HepG2 (cell line): Measurements from ENCODE around the gene HSPB6. TPM values are rescaled to one million over a fixed set of nuclear protein-coding genes. Genes with fewer than 3 reads are reported as not detected.
A peak's percentile ranks its signal among the peaks of the same experiment; 100 is the strongest.

Source experiments
- CEBPB ChIP-seq: IDR thresholded peaks from 2 replicates; pipeline ENCODE4 v1.6.1; 2011; ENCODE audit warnings: low read depth, low read length, improper control_type of control experiment, borderline replicate concordance
- CTCF ChIP-seq: sonication (generic); formaldehyde crosslinking; IDR thresholded peaks from 2 replicates; pipeline ENCODE4 v1.5.0; 2020; ENCODE audit warnings: mild to moderate bottlenecking, missing genetic modification reagents, moderate library complexity
- HCFC1 ChIP-seq: fragments of 150-350 bp; IDR thresholded peaks from 2 replicates; pipeline ENCODE4 v1.6.1; 2014; ENCODE audit warnings: low read depth, low read length
- HIC2 ChIP-seq: sonication (generic); formaldehyde crosslinking; IDR thresholded peaks from 2 replicates; pipeline ENCODE4 v1.9.0; 2022; ENCODE audit warnings: low read depth, missing genetic modification reagents
- HINFP ChIP-seq: sonication (generic); formaldehyde crosslinking; IDR thresholded peaks from 2 replicates; pipeline ENCODE4 v1.4.0; 2020; ENCODE audit warnings: low read depth, mild to moderate bottlenecking, missing genetic modification reagents
- KMT2A ChIP-seq: sonication (generic); formaldehyde crosslinking; IDR thresholded peaks from 2 replicates; pipeline ENCODE4 v1.4.0; 2020; ENCODE audit warnings: missing genetic modification reagents
- NFYC ChIP-seq: IDR thresholded peaks from 2 replicates; pipeline ENCODE4 v1.6.1; 2016; ENCODE audit warnings: missing genetic modification reagents, missing compliant biosample characterization
- PITX1 ChIP-seq: sonication (generic); formaldehyde crosslinking; IDR thresholded peaks from 2 replicates; pipeline ENCODE4 v1.5.1; 2020; ENCODE audit warnings: mild to moderate bottlenecking, missing genetic modification reagents
- PLRG1 ChIP-seq: fragments of 450-650 bp; conservative IDR thresholded peaks from 2 replicates; pipeline ENCODE4 v1.6.1; 2016
- REL ChIP-seq: sonication (generic); formaldehyde crosslinking; conservative IDR thresholded peaks from 2 replicates; pipeline ENCODE4 v1.8.0; 2022; ENCODE audit warnings: mild to moderate bottlenecking, missing genetic modification reagents, moderate library complexity
- RFX1 ChIP-seq: fragments of 450-650 bp; IDR thresholded peaks from 2 replicates; pipeline ENCODE4 v1.6.1; 2017
- RXRA ChIP-seq: sonication (generic); formaldehyde crosslinking; IDR thresholded peaks from 2 replicates; pipeline ENCODE4 v1.5.1; 2020; ENCODE audit warnings: missing genetic modification reagents
- SOX5 ChIP-seq: IDR thresholded peaks from 2 replicates; pipeline ENCODE4 v1.6.1; 2016; ENCODE audit warnings: borderline replicate concordance
- TBX3 ChIP-seq: fragments of 450-650 bp; IDR thresholded peaks from 2 replicates; pipeline ENCODE4 v1.6.1; 2017; ENCODE audit warnings: antibody characterized with exemption, mild to moderate bottlenecking, inconsistent platforms, borderline replicate concordance
- ZBTB44 ChIP-seq: sonication (generic); formaldehyde crosslinking; IDR thresholded peaks from 2 replicates; pipeline ENCODE4 v1.4.0; 2020; ENCODE audit warnings: missing genetic modification reagents
- ZNF562 ChIP-seq: sonication (generic); formaldehyde crosslinking; IDR thresholded peaks from 2 replicates; pipeline ENCODE4 v1.8.0; 2022; ENCODE audit warnings: missing genetic modification reagents, borderline replicate concordance
- ZNF619 ChIP-seq: sonication (generic); formaldehyde crosslinking; IDR thresholded peaks from 2 replicates; pipeline ENCODE4 v1.4.0; 2020; ENCODE audit warnings: mild to moderate bottlenecking, missing genetic modification reagents
- ZNF703 ChIP-seq: sonication (generic); formaldehyde crosslinking; IDR thresholded peaks from 2 replicates; pipeline ENCODE4 v1.5.1; 2020; ENCODE audit warnings: missing genetic modification reagents, mild to moderate bottlenecking, moderate library complexity, borderline replicate concordance
- ZNF724P ChIP-seq: sonication (generic); formaldehyde crosslinking; IDR thresholded peaks from 2 replicates; pipeline ENCODE4 v1.8.0; 2022; ENCODE audit warnings: missing genetic modification reagents, borderline replicate concordance
- ZNF768 ChIP-seq: sonication (generic); formaldehyde crosslinking; IDR thresholded peaks from 2 replicates; pipeline ENCODE4 v1.4.0; 2020; ENCODE audit warnings: missing genetic modification reagents
- ZNF788 ChIP-seq: sonication (generic); formaldehyde crosslinking; IDR thresholded peaks from 2 replicates; pipeline ENCODE4 v1.5.0; 2020; ENCODE audit warnings: mild to moderate bottlenecking, missing genetic modification reagents, borderline replicate concordance
- ZZZ3 ChIP-seq: sonication (generic); formaldehyde crosslinking; IDR thresholded peaks from 2 replicates; pipeline ENCODE4 v1.4.0; 2020; ENCODE audit warnings: missing genetic modification reagents, mild to moderate bottlenecking, borderline replicate concordance
- polyA plus RNA-seq, 8 experiments: library from polyadenylated mRNA; depleted of rRNA in 3 of 8; stranded (reverse) in 7 of 8; unstranded in 1 of 8; fragments of >200 nt; fragmentation: Illumina TruSeq in 4 of 8; extraction: Trizol in 4 of 8; gene quantifications; 2 replicates each; pipeline versions ENCODE4 v1.2.1 to v1.2.3, GENCODE V29; 2011 to 2016; ENCODE audit warnings: low read depth in 4 of 8, missing spikeins in 1 of 8, mixed read lengths in 1 of 8; ENCODE audit not compliant: insufficient read depth in 1 of 8
- total RNA-seq, 5 experiments: library from RNA; depleted of rRNA; stranded (reverse); fragments of >200 nt; fragmentation: Illumina TruSeq; extraction: Trizol; gene quantifications; 2 replicates each; pipeline ENCODE4 v1.2.3, GENCODE V29; 2016; ENCODE audit warnings: low read depth in 1 of 5
- TF ChIP-seq, protein P1 (sequence below): IDR thresholded peaks from 2 replicates; pipeline ENCODE4 v1.6.1; 2012; ENCODE audit warnings: inconsistent platforms

HSPB6 gene
- total and polyA plus RNA-seq, 2 of the 13 experiments (the other 11 are each of a cell fraction or from before 2014, with no cell fraction given): 0.18 TPM; not detected in 1

GRCh38 chr19:35740423-35741202, 16.2 kb downstream of the HSPB6 start (continued):
- TF ChIP-seq RXRA (CRISPR knock-in tag) (peak; percentile 42; the same call in 1 of the 2 replicates), KMT2A (CRISPR knock-in tag) (0 out of 2 replicates have a peak, but pooled peaks have one; percentile 36), ZBTB44 (0 out of 2 replicates have a peak, but pooled peaks have one; percentile 47), HINFP (CRISPR knock-in tag) (no peak), HIC2 (CRISPR knock-in tag) (no peak), ZNF703 (CRISPR knock-in tag) (peak; percentile 13; the same call in 1 of the 2 replicates), ZNF768 (CRISPR knock-in tag) (peak; percentile 26; the same call in 1 of the 2 replicates), CEBPB (peak; percentile 96), ZNF724P (CRISPR knock-in tag) (no peak; the same call in 1 of the 2 replicates), ZZZ3 (CRISPR knock-in tag) (peak; percentile 55; the same call in 1 of the 2 replicates), PLRG1 (no peak), TBX3 (no peak), HCFC1 (no peak; the same call in 1 of the 2 replicates), ZNF562 (CRISPR knock-in tag) (no peak), REL (CRISPR knock-in tag) (no peak), NFYC (peak; percentile 87), CTCF (peak; percentile 61), SOX5 (CRISPR knock-in tag) (no peak; the same call in 1 of the 2 replicates), ZNF788 (CRISPR knock-in tag) (no peak), RFX1 (no peak), ZNF619 (CRISPR knock-in tag) (peak; percentile 58; the same call in 1 of the 2 replicates), PITX1 (CRISPR knock-in tag) (peak; percentile 50; the same call in 1 of the 2 replicates)
- TF ChIP-seq, protein P1, sequence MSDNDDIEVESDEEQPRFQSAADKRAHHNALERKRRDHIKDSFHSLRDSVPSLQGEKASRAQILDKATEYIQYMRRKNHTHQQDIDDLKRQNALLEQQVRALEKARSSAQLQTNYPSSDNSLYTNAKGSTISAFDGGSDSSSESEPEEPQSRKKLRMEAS: peak; percentile 45
